Measurements from ENCODE around the gene CUL4A. TPM values are rescaled to one million over a fixed set of nuclear protein-coding genes. Genes with fewer than 3 reads are reported as not detected.

CUL4A gene
- total RNA-seq, 1 donor from 2014 or later: 92.5 TPM

GRCh38 chr13:113170511-113170910, 38.9 kb upstream of the CUL4A start:
- H3K27ac Mint-ChIP-seq: no peak overlapping the region
- intact Hi-C loops (cut with micrococcal nuclease): no loop called here
- H3K36me3 Mint-ChIP-seq (ENCODE audit: low read depth): peaks cover 44% of the 10 kb centered on the region
- H3K9me3 Mint-ChIP-seq: no peaks in the 10 kb centered on the region
- peaks cover 11% of the 10 kb centered on the region for H3K4me1 Mint-ChIP-seq
- H3K4me3 Mint-ChIP-seq: no peak overlapping the region
- no peak for DNase-seq
- no peaks in the 10 kb centered on the region for H3K27me3 Mint-ChIP-seq

DNA sequence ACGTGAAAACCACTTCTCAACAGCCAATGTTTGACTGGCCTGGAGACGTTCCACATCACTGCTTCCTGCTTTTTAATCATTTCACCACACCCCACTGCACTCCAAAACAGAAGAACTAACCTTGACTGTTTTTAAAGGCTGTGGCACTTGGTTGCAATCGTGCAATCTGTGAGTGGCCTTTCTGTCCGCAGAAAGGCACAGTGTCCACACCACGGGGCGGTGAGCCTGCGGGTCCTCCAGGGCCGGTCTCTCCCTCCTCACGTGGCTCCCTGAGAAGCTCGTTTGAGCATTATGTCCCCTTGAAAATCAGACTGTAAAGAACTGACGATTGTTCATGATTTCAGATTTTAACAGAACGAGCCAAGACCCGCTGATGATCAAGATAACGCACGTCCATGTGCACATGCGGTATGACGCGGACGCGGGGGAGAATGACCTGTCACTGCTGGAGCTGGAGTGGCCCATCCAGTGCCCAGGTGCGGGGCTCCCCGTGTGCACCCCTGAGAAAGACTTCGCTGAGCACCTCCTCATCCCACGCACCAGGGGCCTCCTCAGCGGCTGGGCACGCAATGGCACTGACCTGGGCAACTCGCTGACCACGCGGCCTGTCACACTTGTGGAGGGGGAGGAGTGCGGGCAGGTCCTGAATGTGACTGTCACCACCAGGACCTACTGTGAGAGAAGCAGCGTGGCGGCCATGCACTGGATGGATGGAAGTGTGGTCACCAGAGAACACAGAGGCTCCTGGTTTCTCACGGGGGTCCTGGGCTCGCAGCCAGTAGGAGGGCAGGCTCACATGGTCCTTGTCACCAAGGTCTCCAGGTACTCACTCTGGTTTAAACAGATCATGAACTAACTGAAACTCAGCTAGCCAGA, 37.9 kb upstream of the CUL4A start:
- H3K4me1 Mint-ChIP-seq: peaks cover 16% of the 10 kb centered on the region

GRCh38 chr13:113172419-113172926, 36.9 kb upstream of the CUL4A start:
- no peaks in the 10 kb centered on the region for H3K27me3 Mint-ChIP-seq
- no peak overlapping the region for H3K27ac Mint-ChIP-seq
- no peak for DNase-seq
- intact Hi-C loops (cut with micrococcal nuclease): no loop called here
- no peak overlapping the region for H3K4me3 Mint-ChIP-seq
- H3K9me3 Mint-ChIP-seq: no peaks in the 10 kb centered on the region
- H3K36me3 Mint-ChIP-seq (ENCODE audit: low read depth): peaks cover 58% of the 10 kb centered on the region
- peaks cover 16% of the 10 kb centered on the region for H3K4me1 Mint-ChIP-seq

More for the DNA sequence above, 37.9 kb upstream of the CUL4A start:
- Mint-ChIP-seq H3K36me3 (ENCODE audit: low read depth) (peaks cover 54% of the 10 kb centered on the region), H3K9me3 (no peaks in the 10 kb centered on the region), H3K27ac (no peak overlapping the region), H3K4me3 (no peak overlapping the region), H3K27me3 (no peaks in the 10 kb centered on the region)
- no peak for DNase-seq
- intact Hi-C loops (cut with micrococcal nuclease): no loop called here

DNA sequence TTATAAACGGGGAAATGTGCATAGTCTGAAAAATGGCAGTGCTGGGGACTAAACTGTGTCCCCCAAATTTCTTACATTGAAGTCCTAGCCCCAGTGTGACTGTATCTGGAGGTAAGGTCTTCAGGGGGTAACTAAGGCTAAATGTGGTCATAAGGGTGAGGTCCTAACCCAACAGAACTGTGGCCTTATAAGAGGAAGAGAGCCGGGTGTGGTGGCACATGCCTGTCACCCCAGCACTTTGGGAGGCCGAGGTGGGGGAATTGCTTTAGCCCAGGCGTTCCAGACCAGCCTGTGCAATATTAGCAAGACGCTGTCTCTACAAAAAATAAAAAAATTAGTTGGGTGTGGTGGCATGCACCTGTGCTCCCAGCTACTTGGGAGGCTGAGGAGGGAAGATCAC, 33.1 kb upstream of the CUL4A start:
- Mint-ChIP-seq H3K4me1 (peaks cover 31% of the 10 kb centered on the region), H3K4me3 (peak overlapping the region; percentile 51), H3K36me3 (ENCODE audit: low read depth) (peaks cover 66% of the 10 kb centered on the region), H3K9me3 (no peaks in the 10 kb centered on the region), H3K27me3 (no peaks in the 10 kb centered on the region), H3K27ac (peak overlapping the region; percentile 87)
- DNase-seq: peak; percentile 77
- intact Hi-C loops (cut with micrococcal nuclease): no loop called here

DNA sequence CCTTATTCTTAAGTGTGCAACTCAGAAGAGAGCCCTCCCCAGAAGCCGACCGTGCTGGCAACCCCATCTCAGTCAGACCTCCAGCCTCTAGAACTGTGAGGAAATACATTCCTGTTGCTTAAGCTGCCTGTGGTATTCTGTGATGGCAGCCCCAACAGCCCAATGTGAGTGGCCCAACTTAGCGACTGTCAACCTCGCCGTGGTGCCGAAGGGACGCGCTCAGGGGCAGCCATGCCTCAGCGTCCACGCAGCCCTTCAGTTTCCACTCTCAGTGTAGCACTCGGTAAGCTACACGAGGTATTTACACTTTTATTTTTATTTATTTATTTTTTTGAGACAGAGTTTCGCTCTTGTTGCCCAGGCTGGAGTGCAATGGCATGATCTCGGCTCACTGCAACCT, 32.6 kb upstream of the CUL4A start:
- Mint-ChIP-seq H3K9me3 (no peaks in the 10 kb centered on the region), H3K4me3 (no peak overlapping the region), H3K27ac (no peak overlapping the region), H3K4me1 (peaks cover 31% of the 10 kb centered on the region), H3K36me3 (ENCODE audit: low read depth) (peaks cover 67% of the 10 kb centered on the region), H3K27me3 (no peaks in the 10 kb centered on the region)
- DNase-seq: no peak
- intact Hi-C loops (cut with micrococcal nuclease): no loop called here

GRCh38 chr13:113178070-113178895, 31.1 kb upstream of the CUL4A start:
- Mint-ChIP-seq H3K27me3 (no peaks in the 10 kb centered on the region), H3K4me1 (peaks cover 29% of the 10 kb centered on the region), H3K4me3 (no peak overlapping the region), H3K27ac (no peak overlapping the region), H3K36me3 (ENCODE audit: low read depth) (peaks cover 68% of the 10 kb centered on the region), H3K9me3 (no peaks in the 10 kb centered on the region)
- no peak for DNase-seq
- intact Hi-C loops (cut with micrococcal nuclease): no loop called here

GRCh38 chr13:113178896-113179167, 30.6 kb upstream of the CUL4A start:
- no peak overlapping the region for H3K4me3 Mint-ChIP-seq
- H3K27ac Mint-ChIP-seq: no peak overlapping the region
- intact Hi-C loops (cut with micrococcal nuclease): no loop called here
- no peak for DNase-seq
- H3K27me3 Mint-ChIP-seq: no peaks in the 10 kb centered on the region
- H3K36me3 Mint-ChIP-seq (ENCODE audit: low read depth): peaks cover 73% of the 10 kb centered on the region
- no peaks in the 10 kb centered on the region for H3K9me3 Mint-ChIP-seq
- H3K4me1 Mint-ChIP-seq: peaks cover 29% of the 10 kb centered on the region

DNA sequence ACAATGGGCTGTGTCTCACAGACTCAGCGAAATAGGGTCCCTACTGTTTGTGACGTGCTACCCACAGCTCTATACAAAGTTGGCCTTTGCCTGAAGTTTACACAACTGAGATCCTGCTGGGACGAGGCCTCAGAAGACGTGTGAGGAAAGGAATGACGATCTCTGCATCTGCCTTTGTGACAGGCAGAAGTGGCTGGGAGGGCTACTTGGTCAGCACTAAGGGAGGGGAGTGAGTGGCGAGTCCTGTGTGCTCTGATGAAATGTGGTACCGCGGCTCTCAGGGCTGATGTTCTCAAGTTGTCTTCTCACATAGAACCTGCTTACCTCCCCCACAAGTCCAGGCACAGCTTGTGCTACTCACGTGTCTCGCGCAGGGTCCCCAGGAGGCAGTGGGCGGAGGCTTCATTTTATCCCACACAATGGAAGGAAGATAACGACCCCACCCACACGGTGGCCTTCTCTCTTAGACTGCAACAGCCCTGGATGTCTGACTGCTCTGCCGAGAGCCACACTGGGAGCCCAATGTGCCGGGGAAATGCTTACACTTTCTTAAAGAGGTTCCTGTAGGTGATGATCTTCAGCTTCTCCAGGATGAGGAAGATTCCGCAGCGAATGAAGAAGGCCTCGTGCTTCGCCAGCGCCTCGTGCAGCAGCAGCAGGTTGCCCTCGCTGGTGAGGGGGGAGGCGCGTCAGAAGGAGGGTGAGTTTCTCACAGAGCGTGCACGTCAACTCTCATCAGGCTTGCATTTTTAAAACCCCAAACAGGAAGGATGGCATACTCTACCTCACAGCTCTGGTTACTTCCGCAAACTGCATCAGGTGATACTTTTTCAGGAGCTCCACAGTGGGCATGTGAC, 29.8 kb upstream of the CUL4A start:
- no peak for DNase-seq
- Mint-ChIP-seq H3K4me1 (peaks cover 25% of the 10 kb centered on the region), H3K36me3 (ENCODE audit: low read depth) (peaks cover 69% of the 10 kb centered on the region), H3K4me3 (no peak overlapping the region), H3K9me3 (no peaks in the 10 kb centered on the region), H3K27me3 (no peaks in the 10 kb centered on the region), H3K27ac (peak overlapping the region; percentile 39)
- intact Hi-C loops (cut with micrococcal nuclease): no loop called here

- Mint-ChIP-seq H3K9me3 (no peaks in the 10 kb centered on the region), H3K36me3 (ENCODE audit: low read depth) (peaks cover 62% of the 10 kb centered on the region), H3K4me1 (peaks cover 33% of the 10 kb centered on the region), H3K27ac (no peak overlapping the region), H3K27me3 (no peaks in the 10 kb centered on the region), H3K4me3 (no peak overlapping the region)
- intact Hi-C loops (cut with micrococcal nuclease): no loop called here
- DNase-seq: no peak
Measured at GRCh38 chr13:113182046-113182445, 27.4 kb upstream of the CUL4A start.

DNA sequence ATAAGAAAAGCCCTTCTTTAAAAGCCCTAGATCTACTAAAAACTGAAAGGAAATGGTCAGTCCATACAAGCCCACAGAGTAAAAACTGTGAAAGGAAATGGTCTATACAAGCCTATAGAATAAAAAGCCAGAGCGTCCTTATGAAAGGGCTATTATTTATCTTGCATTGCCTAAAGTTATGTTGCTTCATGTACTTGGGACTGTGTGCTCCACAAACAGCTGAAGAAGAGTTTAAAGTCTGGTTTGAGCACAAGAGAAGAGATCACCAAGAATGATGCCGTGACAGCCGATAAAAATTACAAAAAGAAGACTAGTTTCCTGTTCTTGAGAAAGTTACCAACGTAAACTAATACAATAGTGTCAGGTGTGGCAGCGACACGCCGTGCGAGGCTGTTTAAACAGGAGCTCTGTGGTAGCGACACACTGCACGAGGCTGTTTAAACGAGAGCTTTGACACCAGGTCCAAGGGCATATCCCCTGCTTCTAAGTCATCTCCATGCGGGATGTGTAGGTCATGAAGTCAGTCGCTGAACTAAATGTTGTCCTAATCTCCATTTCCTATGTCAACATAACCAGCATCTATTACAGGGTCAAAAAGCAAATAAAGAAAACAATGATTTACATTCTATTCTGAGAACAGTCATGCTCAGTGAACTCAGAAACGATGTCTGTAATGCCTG, 25.8 kb upstream of the CUL4A start:
- Mint-ChIP-seq H3K27me3 (no peaks in the 10 kb centered on the region), H3K36me3 (ENCODE audit: low read depth) (peaks cover 66% of the 10 kb centered on the region), H3K4me3 (no peak overlapping the region), H3K4me1 (peaks cover 41% of the 10 kb centered on the region), H3K9me3 (no peaks in the 10 kb centered on the region), H3K27ac (no peak overlapping the region)
- DNase-seq: no peak
- intact Hi-C loops (cut with micrococcal nuclease): no loop called here

DNA sequence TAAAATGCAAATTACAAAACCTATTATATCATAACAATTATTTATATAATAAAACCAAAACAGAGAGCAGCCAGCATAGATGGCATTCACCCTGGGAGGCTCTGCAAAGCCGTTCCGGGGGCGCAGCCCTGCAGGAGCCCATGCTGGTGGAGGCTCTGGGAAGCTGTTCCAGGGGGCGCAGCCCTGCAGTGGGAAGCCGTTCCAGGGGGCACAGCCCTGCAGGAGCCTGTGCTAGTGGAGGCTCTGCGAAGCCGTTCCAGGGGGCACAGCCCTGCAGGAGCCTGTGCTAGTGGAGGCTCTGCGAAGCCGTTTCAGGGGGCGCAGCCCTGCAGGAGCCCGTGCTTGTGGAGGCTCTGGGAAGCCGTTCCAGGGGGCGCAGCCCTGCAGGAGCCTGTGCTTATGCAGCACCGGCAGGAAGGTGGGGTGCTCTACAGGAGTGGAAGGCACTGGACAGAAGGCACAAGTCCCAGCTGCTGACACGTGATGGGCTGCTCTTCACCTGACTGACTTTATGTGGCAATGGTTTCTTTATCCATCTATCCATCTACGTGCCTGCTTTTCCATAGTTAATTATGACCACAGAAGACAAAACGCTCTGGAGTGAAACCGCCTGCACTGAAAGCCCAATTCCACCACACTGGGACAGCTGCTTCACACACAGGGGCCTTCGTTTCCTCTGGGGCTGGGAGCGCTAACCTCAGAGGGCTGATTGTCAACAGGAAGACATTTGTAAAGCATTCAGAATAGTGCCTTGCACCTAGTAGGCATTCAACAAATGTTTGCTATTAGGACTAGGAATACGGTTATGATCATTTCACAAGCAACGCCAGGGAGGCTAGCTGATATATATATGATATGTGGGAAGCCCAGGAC, 24.6 kb upstream of the CUL4A start:
- H3K9me3 Mint-ChIP-seq: no peaks in the 10 kb centered on the region
- H3K36me3 Mint-ChIP-seq (ENCODE audit: low read depth): peaks cover 65% of the 10 kb centered on the region
- peaks cover 38% of the 10 kb centered on the region for H3K4me1 Mint-ChIP-seq
- peak overlapping the region; percentile 59 for H3K27ac Mint-ChIP-seq
- peak; percentile 71 for DNase-seq
- H3K27me3 Mint-ChIP-seq: no peaks in the 10 kb centered on the region
- H3K4me3 Mint-ChIP-seq: peak overlapping the region; percentile 62
- intact Hi-C loops (cut with micrococcal nuclease): no loop called here

DNA sequence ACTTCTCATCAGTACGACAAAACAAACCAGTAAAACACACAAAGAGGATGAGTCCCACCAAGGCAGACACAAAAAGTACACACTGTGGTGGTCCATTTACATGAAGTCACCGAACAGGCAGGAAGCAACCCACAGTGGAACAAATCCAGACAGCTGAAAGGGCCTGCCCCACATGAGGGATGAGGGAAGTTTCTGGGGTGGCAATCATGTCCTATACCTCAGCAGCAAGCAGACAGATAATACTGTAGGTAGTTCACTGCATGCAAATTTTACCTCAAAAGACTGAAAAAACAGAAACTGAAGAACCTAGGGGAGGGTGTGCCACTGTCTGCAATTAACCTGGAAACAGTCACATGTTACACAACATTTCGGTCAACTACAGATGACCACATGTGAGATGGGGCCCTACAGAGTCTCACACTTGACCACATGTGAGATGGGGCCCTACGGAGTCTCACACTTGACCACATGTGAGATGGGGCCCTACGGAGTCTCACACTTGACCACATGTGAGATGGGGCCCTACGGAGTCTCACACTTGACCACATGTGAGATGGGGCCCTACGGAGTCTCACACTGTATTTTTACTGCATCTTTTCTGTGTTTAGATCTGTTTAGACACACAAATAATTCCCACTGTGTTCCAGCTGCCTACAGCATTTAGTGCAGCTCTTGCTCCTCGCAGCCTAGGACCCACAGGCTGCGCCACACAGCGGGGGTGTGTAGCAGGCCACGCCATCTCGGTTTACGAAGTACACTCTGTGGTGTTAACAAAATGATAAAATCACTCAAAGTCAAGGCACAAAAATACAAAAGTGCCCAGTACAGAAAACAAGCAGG, 23.1 kb upstream of the CUL4A start:
- Mint-ChIP-seq H3K36me3 (ENCODE audit: low read depth) (peaks cover 62% of the 10 kb centered on the region), H3K9me3 (no peaks in the 10 kb centered on the region), H3K27me3 (no peaks in the 10 kb centered on the region), H3K4me1 (peaks cover 30% of the 10 kb centered on the region), H3K4me3 (peak overlapping the region; percentile 32), H3K27ac (peak overlapping the region; percentile 71)
- intact Hi-C loops (cut with micrococcal nuclease): no loop called here
- DNase-seq: no peak
